Kidney capillary endothelial cell (primary cell): Measurements from ENCODE around the gene TMEM243.
"Not testable (repeated sequence)": the region's sequence is repeated elsewhere in the genome, so short reads cannot be mapped to it uniquely, and the experiment has no call there.

ENCODE experiments used
- DNase-seq: peaks from one replicate; pipeline ENCODE4 v3.0.0-alpha.2; 2018; ENCODE audit warnings: low spot score

TMEM243 gene

DNA sequence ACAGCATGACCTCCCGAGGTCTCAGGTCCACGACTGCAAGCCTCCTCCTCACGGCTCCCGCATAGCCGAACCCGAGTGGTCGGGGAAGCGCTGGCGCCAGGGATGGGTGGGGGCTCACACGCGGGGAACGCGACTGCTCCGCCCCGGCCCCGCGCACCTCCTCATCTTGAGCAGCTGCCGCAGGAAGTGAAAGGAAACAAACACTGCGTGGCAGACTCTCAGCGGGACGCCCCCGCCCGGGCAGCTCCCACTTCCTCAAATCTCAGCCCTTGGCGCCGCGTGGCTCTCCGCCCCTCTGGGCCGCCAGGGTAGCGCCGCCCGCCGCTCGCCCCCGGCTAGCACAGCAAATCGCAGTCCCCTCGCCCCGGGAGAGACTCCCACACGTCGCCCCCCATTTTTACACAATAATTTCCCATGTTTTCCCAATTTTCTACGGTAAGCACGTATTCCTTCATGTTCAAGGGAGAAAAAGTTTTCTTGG lies at the start of gene TMEM243:
TSS of gene TMEM243 (minus strand) at position 188 of the 481 bp plus-strand sequence. CDS start 229 bp downstream, outside the sequence.
- peak; percentile 72 for DNase-seq

DNA sequence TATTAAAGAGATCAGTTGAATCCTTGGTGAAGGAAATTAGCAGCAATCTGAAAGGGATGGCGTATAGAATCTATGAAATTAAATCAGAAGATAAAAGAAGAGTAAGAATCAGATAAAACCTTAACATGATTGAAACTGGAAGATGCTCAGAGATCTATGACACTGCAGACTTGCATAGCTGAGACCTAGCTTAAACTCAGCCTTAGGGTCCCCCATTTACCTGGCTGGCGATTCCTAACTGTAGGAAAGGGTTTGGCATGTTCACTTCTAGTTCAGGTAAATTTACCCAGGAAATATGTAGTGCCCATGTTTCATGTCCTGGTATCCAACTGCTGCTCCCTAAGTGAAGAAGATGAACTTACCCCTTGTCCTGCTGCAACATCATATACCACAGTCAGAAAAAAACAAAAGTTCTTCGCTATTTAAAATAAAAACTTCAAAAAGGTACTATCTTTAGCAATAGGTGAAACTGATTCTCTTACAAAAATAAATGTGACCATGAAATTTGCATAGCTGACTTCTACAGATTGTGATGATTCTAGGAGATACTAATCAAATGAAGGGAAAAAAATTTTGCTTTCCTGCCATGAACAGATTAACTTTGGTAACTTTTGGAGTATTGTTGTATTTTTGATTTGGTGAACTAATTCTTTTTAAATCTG lies 47.8 kb upstream of the TMEM243 start:
- no peak for DNase-seq

- no peak for DNase-seq
These were observed 44.0 kb upstream of the TMEM243 start for GRCh38 chr7:87263537-87263936.

GRCh38 chr7:87253589-87254087 lies 34.1 kb upstream of the TMEM243 start:
- DNase-seq, result no peak

- DNase-seq, result not testable (repeated sequence)
These were observed 26.1 kb upstream of the TMEM243 start for GRCh38 chr7:87245671-87246070.

- not testable (repeated sequence) for DNase-seq
These were observed 19.0 kb upstream of the TMEM243 start for GRCh38 chr7:87238464-87239051.

DNA sequence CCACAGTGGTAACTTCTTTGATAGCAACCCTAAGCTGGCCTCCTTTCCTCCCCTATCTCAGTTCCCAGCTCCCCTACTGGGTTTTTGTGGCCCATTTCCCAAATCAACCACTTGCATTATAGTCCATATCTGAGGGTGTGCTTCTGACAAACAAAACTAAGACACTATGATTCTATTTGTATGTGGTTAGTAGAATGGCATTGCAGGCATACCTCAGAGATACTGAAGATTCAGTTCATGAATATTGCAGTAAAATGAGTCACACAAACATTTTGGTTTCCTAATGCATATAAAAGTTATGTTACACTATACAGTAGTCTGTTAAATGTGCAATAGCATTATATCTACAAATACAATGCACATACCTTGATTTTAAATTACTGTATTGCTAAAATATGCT lies 15.4 kb upstream of the TMEM243 start:
- no peak for DNase-seq

GRCh38 chr7:87231711-87232110 lies 12.2 kb upstream of the TMEM243 start:
- DNase-seq, result no peak

DNA sequence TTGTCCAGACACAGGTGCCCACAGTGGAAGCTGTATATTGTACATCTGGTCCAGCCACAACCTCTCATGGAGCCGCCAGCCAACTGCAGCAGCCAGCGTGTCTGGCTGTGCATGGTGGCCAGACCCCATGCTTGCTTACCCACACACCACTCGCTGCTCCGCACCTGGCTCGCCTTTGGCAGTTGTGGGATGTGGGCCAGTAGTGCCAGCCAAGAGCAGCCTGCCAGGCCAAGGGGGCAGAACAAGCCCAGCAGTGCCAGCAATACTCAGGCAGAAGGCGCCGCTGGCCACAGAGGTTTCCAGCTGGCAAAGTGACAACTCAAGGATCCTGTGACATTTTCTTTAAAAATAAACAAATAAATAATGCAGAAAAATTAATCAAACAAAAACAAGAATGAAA lies 11.7 kb upstream of the TMEM243 start:
- no peak for DNase-seq

DNA sequence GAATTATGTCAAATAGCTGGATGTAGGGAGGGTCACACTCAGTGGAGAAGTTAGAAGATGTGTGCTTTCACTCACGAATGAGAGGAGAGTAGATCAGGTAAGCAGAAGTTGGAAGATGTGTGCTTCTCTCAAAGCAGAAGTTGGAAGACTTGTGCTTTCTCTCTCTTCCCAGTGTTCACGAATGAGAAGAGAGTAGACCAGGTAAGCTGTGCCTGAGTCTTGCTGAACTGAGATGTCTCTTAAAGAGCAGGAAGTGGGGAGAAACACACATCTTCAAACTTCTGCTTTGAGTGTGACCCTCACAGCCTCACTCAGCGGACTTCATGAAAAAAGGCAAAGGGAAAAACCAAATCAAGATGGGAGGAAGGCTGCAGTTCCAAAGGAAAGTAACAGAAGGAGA lies 7.0 kb upstream of the TMEM243 start:
- no peak for DNase-seq

DNA sequence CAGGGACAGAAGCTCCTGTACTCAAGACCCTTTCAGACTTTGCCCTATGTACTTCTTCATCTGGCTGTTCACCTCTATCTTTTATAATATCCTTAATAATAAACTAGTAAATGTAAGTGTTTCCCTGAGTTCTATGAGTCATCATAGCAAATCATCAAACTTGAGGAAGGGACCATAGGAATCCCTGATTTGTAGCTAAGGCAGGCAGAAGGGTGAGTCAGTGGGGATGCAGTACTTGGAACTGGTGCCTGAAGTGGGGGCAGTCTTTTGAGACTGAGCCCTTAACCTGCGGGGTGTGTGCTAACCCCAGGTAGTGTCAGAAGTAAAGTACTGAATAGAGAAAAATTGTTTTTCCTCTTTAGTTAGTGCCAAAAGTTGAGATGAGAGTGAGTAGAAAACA lies 6.2 kb upstream of the TMEM243 start:
- peak; percentile 16 for DNase-seq

DNA sequence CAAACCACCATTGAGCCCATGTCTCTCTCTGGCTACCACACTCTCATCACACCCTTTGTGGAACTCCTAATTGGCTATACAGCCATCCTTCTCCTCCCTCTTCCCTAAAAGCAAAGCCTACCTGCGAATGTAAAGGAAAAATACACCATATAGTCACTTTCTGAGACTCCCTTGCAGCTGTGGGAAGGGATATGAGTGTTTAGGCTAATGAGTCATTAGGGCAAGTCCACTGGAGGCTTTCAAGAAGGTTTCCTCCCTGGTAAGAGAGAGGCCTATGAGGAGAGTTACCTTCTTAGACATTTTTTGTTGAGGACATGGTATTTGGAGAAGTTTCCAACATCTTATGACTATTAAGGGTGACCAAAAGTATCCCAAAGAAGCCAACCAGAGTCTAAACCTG lies 4.1 kb upstream of the TMEM243 start:
- peak; percentile 36 for DNase-seq

DNA sequence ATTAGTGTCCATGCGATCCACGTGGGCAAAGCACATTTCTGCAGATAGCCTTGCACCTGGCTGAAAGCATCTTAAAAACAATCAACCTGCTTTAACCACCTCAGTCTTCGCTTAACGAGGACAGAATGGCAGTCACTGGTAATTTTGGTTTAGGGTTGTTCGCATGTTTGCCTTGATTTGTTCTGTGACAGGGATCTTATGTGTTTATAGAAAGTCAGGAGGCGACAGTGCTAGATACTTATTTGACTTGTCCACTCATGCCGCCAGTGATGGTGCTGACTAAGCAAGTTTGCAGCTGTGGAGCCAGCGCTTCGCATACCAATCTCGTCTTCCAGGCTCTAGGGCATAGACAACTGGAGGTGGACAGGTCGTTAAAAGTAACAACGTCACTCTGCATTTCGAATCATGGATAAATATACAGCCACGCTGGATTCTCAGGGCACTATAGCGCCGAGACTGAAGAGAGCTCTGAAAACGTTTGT lies 1.2 kb upstream of the TMEM243 start:
- no peak for DNase-seq

DNA sequence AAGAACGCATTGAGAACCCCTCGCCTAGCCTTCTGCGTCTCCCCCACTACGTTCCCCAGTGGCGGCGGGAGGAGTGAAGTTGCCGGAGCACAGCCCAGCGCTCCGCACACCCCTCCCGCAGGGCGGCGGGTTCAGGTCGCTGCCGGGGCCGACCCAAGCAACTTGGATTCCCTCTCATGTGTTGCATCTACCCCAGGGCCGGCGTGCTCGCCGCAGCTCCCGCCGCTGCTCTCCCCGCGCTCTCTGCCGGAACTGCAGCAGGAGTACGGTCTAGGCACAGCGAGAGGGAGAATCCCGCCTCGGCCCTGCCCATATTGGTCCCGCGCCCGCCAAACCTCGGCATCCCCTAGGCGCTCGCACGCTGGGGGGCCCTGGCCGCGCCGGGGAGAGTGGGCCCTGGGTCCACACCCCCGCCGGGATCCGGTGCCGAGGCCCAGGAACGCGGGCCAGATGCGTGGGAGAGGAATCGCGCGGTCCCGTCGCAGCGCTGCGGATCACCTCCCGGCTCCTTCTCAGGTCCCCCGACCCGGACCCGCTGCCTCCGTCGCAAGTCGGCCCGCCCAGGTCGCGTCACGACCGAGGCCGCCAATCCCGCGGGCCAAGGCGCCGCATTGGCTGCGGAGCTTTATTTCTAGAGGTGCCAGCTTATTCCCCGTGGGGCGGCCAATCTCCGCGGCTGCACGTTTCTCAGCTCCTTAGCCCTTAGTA lies 648 bp upstream of the TMEM243 start:
- peak; percentile 51 for DNase-seq

DNA sequence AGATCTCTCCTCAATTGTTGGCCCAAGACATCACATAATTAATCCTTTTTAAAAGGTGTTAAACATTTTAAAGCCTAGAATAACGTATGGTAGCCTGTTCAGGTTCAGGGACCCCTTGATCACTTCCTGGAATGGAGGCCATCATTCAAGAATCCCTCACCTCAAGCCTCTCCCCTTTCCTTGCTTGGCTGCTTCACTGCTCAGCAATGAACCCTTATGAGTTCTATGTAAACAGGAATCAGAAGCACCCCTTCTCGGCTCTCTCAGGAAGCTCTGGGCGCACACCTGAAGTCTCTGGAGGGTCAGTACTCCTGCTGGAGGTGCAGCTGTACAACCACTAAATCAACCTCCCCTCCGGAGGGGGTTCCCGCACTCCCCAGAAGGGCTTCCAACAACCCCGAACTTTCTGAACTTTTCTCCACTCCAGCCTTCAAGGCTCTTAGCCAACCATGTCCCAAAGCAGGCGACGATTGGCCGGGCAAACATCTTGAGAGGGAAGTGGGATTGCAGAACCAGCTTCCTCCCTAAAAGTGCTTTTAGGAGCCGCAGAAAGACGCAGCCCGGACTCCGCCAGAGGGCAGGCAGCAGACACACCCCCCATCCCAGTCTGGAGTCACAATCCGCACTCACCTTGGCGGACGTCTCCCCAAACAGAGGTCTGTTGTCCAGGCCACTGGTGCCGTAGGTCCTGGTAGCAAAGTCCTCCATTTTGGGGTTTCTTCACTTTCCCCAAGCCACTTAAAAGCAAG lies 562 bp downstream of the TMEM243 start:
- DNase-seq, result peak; percentile 33

DNA sequence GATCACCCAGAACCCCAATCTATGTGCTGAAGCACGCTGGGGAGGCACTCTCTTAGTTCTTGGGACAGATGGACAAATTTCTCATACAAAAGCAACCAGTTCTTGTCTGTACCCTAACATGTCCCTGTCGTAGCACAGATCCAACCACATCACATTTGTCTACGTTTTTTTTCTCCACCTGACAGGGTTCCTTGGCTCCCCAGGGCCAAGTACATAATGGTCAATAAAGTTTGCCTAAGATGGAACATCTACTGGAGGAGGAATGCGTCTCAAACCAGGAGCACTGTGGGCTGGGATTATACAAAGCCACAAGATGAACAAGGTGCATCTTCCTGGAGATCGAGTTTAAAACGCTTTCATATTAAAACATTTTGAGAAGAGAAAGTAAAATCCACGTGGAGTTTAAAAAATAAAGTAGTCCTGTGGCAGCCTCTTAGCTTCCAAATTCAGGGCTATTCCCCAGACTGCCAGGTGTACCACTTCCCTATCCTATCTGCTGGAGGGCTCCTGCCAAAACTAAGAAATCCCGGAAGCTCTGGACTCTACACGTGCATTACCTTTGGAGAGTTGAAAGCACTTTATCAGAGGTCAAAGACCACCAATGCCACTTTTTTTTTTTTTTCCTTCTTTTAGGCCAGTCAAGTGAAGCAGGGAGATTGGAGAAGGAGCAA lies 1.4 kb downstream of the TMEM243 start:
- no peak for DNase-seq

- peak; percentile 10 for DNase-seq
These were observed 2.6 kb downstream of the TMEM243 start for GRCh38 chr7:87216701-87217508.

- DNase-seq, result no peak
These were observed 4.5 kb downstream of the TMEM243 start for GRCh38 chr7:87215046-87215445.

- DNase-seq, result no peak
These were observed 5.7 kb downstream of the TMEM243 start for GRCh38 chr7:87213811-87214210.

- no peak for DNase-seq
These were observed 6.3 kb downstream of the TMEM243 start for GRCh38 chr7:87213252-87213651.

- DNase-seq, result no peak
These were observed 7.0 kb downstream of the TMEM243 start for GRCh38 chr7:87212498-87212897.
